ENCODE results near the gene TMPRSS7.
A peak's percentile ranks its signal among the peaks of the same experiment; 100 is the strongest.

Gene TMPRSS7, protein sequence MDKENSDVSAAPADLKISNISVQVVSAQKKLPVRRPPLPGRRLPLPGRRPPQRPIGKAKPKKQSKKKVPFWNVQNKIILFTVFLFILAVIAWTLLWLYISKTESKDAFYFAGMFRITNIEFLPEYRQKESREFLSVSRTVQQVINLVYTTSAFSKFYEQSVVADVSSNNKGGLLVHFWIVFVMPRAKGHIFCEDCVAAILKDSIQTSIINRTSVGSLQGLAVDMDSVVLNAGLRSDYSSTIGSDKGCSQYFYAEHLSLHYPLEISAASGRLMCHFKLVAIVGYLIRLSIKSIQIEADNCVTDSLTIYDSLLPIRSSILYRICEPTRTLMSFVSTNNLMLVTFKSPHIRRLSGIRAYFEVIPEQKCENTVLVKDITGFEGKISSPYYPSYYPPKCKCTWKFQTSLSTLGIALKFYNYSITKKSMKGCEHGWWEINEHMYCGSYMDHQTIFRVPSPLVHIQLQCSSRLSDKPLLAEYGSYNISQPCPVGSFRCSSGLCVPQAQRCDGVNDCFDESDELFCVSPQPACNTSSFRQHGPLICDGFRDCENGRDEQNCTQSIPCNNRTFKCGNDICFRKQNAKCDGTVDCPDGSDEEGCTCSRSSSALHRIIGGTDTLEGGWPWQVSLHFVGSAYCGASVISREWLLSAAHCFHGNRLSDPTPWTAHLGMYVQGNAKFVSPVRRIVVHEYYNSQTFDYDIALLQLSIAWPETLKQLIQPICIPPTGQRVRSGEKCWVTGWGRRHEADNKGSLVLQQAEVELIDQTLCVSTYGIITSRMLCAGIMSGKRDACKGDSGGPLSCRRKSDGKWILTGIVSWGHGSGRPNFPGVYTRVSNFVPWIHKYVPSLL

DNA sequence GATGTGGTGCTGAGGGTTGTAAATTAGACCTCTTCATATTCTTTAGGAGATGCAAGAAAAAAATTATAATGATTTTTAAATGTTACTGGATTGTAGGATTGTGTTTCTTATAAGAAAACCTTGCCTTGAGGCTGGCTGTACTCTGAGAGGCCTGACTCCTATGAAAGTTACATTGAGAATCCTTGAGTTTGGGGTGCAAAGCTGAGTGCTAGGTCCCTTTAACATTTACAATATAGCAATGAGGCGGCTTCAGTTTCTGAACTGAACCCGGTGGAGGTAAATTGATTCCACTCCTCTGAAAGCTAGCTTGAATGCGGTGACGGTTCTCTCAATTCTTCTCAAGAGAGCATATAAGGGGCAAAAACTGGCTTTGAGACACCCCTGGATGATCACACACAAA lies at the start of gene TMPRSS7:
TSS of gene TMPRSS7 (plus strand) at position 301 of the 400 bp plus-strand sequence. CDS start 110 bp downstream, outside the sequence.
- no peak for DNase-seq

DNA sequence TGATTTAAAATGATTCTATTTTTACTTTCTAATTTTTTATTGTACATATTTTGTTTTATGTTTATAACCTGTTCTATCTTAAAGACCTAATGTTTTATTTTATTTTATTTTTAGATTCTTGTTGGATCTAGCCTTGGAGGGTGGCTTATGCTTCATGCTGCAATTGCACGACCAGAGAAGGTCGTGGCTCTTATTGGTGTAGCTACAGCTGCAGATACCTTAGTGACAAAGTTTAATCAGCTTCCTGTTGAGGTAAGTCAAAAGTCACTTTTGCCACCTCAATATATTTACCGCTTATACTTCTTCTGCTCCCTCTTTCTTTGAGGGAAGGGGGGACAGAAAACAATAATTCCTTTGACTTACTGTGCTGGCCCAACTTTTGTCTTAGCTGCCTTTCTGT lies 47.7 kb upstream of the TMPRSS7 start:
- no peak for DNase-seq

DNA sequence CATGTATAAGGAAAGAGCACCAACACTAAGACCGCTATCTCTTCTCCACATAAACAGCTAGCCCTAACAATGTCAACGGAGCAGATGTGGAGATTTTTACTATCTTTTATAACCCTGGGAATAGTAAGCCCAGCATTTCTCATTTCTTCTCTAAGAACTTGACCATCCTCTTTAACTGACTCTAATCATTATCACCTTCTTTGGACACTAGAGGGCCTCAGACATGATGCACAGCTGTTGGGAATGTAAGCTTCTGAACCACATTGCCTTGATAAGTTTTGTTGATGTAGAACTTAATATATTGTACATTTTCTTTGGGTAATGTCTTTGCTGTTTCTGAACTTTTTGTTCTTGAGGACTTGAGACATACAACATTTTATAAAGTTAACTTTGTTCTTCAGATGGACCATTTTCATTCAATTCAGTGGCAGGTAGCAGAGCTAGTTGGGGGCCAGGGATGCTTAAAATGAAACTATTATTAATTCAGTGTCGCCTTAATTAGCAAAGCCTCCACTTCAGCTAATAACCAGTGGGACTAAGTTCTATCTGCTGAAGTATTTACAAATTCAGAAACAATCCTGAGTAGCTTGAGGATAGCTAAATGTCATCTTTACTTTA lies 45.4 kb upstream of the TMPRSS7 start:
- no peak for DNase-seq

DNA sequence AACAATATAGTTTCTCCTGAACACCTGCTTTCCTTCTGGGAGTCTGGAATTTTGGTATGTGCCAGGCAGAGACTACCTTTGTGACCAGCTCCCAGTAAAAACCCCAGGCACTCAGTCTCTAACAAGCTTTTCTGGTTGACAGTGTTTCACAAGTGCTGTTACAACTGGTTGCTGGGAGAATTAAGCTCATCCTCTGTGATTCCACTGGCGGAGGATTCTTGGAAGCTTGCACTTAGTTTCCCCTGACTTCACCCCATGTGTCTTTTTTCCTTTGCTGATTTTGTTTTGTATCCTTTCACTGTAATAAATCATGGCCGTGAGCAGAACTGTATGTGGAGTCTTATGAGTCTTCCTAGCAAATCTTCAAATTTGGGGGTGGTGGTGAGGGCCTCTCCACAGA lies 41.5 kb upstream of the TMPRSS7 start:
- no peak for DNase-seq

DNA sequence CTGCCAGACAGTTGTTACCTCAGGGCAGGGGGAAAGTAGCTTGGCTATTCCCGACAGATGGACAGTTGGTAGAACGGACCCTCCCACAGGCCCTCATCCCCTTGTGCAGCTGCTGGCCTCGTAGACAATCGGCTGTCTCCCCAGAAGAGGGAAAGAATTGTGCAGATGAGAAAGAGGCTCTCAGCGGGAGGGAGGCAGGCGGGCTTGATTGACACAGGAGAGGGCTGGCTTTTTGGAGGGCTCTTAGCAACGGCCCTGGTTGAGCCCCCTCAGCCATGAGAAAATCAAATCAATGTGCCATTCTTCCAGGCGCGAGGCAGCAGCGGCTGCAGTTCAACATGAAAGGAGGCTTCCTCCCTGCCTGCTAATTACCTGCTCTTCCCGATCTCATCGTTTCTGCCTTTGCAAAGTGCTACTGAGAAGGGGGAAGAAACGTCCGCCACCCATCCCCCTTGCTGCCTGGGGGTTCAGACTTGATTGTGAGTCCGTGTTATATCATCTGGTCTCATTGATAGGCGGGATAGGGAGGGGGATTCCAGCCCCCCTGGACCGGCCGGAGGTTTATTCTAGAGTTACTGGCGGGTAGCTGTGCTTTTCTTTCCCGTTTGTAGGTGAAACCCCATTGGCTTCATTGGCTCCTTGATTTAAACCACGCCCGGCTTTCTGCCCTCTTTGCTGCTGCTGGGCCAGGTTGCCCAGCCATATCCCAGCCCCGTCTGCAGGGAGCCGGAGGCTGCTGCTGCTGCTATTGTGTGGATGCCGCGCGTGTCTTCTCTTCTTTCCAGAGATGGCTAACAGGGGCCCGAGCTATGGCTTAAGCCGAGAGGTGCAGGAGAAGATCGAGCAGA lies 35.7 kb upstream of the TMPRSS7 start, which contains the start of gene TAGLN3:
TSS of gene TAGLN3 (plus strand) at position 287 of the 848 bp plus-strand sequence. CDS start at position 788, 501 bp downstream.
- peak; percentile 30 for DNase-seq

DNA sequence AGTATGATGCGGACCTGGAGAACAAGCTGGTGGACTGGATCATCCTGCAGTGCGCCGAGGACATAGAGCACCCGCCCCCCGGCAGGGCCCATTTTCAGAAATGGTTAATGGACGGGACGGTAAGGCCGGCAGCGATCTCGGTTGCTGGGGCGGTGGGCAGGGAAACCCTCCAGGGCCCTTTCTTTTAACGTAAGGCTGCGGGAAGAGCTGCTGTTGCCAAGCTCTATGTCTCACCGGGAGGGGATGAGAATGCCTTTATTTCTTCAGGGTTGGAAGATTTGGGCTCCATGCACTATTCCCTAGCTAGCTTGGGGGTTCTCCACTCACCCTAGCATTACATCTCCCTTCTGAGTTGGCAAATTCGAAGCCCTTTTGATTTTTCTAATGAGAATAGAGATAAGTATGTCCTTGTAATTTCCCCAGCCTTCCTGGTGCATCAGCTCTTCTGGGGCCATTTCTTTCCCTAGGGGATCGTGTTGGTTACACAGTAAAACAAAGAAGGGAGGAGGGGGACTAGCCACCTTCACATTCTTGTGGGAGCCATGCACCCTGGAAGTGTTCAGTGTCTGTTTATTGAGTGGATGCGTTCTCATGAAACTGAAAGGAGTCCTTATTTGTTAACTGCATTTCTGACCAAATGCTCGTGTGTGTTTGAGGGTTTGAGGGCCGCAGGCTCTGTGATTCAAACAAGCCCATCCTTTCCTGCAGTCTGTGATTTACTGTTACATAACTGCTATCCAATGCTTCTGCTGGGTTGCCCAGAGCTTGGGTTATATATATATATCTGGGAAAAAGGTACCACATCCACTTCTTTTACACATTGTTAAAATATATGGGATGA lies 34.8 kb upstream of the TMPRSS7 start:
- DNase-seq, result no peak

DNA sequence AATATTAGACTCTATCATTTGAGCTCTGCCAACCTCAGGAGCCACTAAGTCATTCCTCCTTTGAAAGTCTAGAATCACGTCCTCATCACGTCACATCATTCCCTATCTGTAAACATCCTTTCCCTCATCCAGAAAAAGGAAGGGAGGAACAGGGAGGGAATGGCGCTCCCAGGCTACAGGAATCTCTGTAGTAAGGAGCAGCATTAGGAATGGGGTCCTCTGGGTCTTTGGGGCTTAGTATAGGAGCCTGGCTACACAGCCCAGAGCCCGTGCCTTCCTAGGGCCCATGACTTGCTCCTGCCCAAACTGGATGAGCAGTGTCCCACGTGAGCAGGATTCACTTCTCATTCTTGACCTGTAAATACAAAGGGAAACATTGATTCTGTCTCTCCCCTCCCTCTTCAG lies 34.2 kb upstream of the TMPRSS7 start:
- no peak for DNase-seq

DNA sequence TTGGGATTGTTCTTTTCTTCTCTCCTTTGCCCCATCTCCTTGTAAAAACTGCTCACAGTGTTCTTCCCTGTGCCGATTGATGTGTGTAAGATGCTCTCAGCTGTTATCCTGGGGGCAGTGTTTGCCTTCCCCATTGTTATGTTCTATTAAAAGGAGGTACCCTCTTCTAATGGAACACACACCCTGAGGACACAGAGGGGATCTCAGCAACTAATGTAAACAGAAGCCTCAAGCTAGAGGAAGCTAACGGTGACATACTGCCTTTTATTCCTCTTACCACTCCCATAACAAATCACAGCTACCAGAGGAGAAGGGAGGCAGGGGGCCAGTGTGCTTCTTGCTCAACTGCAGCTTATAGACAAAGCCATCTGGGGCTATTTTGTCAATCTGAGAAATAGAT lies 33.6 kb upstream of the TMPRSS7 start:
- no peak for DNase-seq

DNA sequence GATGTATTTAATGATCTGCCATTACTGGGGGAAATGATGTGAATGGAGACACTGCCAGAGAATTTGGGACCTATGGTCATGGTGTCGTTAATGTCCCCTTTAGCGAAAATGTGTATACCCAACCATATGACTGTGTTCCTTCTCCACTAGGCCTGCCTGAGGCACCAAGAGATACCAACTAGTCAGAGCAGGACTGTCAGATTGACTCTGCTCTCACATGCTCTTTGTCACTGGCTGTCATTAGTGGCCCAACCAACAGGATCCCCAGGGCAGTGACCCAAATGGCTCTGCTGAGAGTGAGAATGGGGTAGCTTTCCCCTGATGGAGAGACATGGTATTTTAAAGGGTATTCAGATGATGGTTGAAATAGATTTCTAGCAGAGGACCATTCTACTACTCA lies 33.0 kb upstream of the TMPRSS7 start:
- no peak for DNase-seq

DNA sequence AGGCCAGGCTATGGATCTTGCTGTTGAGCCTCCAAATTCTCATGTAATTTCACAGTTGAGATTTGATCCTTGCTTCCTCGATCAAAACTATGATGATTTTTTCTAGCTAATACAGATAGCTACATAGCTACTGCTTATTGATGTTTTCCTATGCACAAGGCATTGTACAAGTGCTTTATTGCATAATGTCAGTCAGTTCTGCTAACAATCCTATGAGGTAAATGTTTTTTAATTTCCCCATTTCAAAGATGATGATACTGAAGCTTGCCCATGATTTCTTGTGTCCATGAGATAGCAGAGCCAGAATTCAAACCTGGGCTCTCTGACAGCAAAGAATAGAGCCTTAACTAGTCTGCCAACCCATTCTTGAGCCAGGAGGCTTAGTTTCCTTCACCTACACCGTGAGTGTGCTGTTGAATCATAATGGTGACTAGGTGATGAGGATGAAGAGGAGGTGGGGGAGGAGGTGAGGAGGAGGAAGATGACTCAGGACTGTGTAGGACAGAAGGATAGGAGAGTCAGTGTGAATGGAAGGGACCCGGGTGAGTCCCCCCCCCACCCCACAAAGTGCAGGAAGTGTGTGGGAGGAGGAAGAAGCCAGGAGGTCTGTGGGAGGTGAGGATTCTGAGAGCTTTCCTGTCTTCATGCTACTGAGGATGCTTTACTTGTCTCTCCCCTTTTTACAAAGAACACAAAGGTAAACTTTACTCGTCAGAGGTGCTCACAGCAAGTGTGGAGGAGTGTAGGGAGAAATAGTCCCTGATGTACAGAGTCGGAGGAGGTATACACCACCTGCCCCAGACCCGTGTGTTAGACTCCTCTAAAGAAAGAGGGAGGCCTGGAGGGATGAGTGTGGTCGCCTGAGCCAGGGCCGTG lies 32.2 kb upstream of the TMPRSS7 start:
- no peak for DNase-seq

DNA sequence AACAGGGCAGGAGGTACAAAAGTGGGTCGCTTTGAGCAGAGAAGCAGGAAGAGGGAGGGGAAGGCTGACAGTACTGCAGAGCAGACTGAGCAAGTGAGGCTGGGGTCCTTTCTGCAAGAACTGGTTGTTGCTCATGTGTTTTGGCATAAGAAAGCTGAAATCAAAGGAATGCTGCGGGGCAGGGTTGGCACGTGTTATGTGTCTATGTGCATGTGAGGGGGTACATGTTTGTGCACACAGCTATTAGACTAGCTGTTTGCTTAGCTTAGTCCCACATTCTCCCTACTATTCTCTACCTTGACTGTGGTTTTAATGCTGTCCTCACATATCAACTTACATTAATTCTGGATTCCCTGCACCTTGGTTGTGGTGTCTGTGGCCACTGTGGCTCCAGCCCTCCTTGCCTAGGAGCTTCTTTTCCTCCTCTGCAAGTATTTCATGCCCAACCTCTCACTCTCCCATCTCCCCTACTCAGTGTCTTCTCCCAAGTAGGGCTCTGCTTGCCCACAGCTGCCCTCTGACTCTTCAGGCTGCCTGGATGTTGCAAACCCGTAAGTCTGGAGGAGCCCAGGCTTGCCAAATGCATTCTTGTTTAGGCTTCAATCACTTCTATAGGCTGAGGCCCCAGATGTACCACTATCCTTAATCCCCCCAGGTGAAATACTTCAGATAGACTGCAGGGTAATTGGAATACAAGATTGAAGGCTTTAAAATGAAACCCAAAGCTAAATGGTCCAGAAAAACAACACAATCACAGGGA lies 31.0 kb upstream of the TMPRSS7 start:
- DNase-seq, result no peak

DNA sequence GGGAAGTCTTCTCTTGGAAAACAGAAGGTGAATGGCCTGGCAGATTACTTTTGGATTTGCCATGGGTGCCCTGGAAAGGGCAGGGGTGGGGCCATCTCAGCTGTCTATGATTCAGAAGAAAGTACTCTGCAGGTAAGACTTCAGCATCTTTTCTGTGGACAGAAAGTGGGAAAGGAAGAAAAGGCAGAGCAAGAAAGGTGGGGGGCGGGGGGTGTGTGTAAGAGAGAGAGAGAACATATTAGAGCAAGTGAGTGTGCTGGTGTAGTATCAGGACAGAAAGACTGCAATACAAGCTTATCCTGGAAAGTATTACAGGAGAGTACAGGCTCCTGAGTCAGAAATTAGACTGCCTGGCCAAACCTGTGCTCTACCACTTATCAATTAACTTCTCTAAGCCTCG lies 30.3 kb upstream of the TMPRSS7 start:
- DNase-seq, result no peak

DNA sequence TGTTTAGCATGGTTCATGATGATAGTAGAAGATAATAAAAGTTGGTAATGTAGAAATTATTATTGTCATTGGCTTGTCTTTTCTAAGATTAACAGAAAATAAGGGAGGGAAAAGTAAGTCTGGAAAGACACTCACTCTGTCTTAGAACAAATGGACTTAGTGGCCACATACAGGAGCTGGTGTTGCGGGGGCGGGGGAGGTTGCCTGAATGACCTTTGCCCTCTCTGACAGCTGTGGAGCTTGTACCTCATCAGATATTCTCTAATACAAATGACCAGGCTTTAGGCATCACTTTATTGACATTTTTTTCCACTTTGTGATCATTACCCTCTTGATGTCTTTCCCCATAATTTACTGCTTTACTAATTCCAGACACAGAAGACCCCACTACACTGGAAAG lies 29.9 kb upstream of the TMPRSS7 start:
- no peak for DNase-seq

DNA sequence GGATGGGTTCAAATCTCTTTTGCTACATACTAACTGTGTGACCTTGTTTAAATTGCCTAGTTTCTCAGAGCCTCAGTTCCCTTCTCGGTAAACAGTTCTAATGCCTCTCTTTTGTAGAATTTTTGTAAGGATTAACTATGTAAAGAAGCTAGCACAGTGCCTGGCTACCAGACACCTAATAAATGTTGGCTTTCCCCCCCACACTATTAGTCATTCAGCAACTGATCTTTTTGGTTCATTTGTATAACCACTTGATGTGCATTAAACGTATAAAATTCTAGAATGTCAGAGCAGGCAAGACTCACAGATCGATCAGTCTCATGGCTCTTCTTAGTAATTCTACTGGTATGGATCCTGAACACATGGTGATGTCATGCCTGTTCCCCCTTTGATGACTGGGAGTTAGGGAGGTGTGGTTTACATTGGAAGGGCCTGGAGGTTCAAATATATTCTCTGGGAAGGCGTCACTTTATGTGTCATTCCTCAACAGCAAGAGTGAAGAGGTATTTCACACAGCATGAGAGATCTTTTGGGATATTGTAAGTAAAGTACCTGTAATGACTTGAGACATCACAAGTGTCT lies 29.4 kb upstream of the TMPRSS7 start:
- no peak for DNase-seq

DNA sequence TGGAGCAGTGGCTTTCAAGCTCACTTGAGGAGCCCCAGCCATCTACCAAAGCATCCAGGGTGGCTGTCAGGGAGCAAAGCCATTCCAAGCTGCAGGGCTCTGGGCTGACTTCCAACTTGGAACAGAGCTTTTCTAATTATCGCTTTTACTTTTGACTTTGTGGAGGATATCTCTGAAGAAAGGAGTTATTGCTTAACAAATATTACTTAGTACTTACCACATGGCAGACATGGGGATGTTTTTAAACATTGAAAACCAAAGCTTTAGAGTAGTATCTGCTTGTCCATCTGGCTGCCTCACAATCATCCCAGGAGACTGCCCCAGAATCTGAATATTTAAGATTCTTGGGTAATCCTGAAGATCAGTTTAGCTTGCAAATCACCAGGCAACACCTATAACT lies 26.9 kb upstream of the TMPRSS7 start:
- DNase-seq, result no peak

DNA sequence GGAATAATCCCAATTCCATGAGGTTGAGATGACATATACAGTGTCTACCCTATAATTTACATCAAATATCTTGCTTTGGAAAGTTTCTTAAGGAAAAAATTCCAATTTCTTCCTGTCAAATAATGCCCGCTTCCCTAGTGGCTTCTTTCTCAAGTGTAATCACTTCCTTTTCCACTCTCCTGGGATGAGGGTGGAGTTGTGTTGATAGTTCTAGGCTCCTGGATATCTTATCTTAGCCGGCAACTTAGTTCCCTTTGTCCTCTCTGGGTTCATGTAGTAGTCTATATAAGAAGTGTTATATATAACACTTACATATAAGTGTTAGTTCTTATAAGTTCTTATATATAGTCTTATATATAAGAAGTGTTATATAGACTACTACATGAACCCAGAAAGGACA lies 24.9 kb upstream of the TMPRSS7 start:
- no peak for DNase-seq

DNA sequence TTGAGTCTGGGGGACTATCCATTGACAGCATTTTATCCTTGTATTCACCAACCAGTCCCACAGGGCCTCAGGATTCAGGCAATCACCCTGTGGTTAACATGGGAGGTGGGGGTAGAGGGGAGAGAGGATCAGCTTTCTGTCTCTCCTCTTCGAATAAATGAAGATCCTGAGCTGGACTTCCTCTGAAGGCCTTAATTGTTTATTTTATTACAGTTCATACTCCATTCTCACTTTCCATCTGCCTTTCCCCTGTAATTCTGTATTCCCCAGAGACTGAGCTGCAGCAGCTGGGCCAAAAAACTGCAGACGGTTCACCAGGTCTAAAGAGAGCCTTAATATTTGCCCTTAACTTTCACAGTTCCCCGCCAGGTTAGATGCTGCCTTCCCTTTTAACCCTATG lies 23.9 kb upstream of the TMPRSS7 start:
- DNase-seq, result no peak

DNA sequence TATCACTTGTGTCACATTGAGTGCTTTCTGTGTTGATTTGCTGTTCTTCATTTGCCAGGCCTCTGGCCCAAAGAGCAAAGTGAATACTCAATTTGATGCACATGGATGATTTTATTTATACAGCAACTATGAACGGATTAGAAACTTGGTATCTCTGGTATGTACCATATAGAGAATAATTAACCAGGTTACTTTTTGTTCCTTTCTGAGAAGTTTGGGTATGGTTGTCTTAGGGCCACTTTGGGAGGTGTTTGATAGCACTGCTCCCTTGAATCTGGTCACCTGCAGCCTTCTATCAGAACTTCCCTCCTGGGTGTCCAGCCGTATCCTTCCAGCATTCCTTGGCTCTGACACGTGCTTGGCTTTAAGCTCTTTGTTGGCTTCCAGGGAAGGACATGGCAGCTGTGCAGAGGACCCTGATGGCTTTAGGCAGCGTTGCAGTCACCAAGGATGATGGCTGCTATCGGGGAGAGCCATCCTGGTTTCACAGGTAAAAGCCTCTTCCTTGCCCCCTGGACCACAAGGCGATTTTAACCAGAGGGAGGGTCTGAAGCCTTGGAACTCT lies 23.1 kb upstream of the TMPRSS7 start:
- no peak for DNase-seq

Measured in NCI-H510A (cell line).